Measurements from ENCODE around the gene POGK.
A peak's percentile ranks its signal among the peaks of the same experiment; 100 is the strongest.
"Not testable (repeated sequence)": the region's sequence is repeated elsewhere in the genome, so short reads cannot be mapped to it uniquely, and the experiment has no call there.

POGK gene

GRCh38 chr1:166874464-166874863 is 35.2 kb downstream of the POGK start:
- Mint-ChIP-seq H3K9me3 (no peaks in the 10 kb centered on the region), H3K27me3 (peaks cover 6% of the 10 kb centered on the region), H3K27ac (no peak overlapping the region), H3K4me3 (peak overlapping the region; percentile 31), H3K36me3 (peaks cover 21% of the 10 kb centered on the region), H3K4me1 (peaks cover 63% of the 10 kb centered on the region)
- CTCF ChIA-PET: no interaction called here
- DNase-seq: no peak

- CTCF ChIA-PET: no interaction called here
- peak overlapping the region; percentile 82 for H3K27ac Mint-ChIP-seq
- DNase-seq: no peak
- peak overlapping the region; percentile 97 for H3K4me3 Mint-ChIP-seq
- no peaks in the 10 kb centered on the region for H3K9me3 Mint-ChIP-seq
- H3K27me3 Mint-ChIP-seq: peaks cover 6% of the 10 kb centered on the region
- peaks cover 55% of the 10 kb centered on the region for H3K4me1 Mint-ChIP-seq
- peaks cover 18% of the 10 kb centered on the region for H3K36me3 Mint-ChIP-seq
These were observed 36.0 kb downstream of the POGK start for GRCh38 chr1:166875302-166875733.

- H3K27ac Mint-ChIP-seq: peak within 1 kb of the TSS; percentile 99
- H3K4me1 Mint-ChIP-seq: peaks cover 55% of the 10 kb centered on the region
- no peaks in the 10 kb centered on the region for H3K9me3 Mint-ChIP-seq
- peaks cover 18% of the 10 kb centered on the region for H3K36me3 Mint-ChIP-seq
- peak within 1 kb of the TSS; percentile 97 for H3K4me3 Mint-ChIP-seq
- H3K27me3 Mint-ChIP-seq: peaks cover 6% of the 10 kb centered on the region
- CTCF ChIA-PET: interaction anchor here (0.7 to 1.8 kb wide), 5 partner anchors 9 to 386 kb away, joined by 3 to 11 read pairs (median 3); partner anchors contain the start of gene POGK
- peak; percentile 99 for DNase-seq
These were observed 36.7 kb downstream of the POGK start, which contains the start of gene TADA1 for GRCh38 chr1:166875734-166876539. TSS of gene TADA1 (minus strand) at chr1:166876264. CDS start at chr1:166876233, 31 bp downstream.

GRCh38 chr1:166876540-166876838 is 37.2 kb downstream of the POGK start:
- no peaks in the 10 kb centered on the region for H3K9me3 Mint-ChIP-seq
- peaks cover 18% of the 10 kb centered on the region for H3K36me3 Mint-ChIP-seq
- DNase-seq: no peak
- H3K4me3 Mint-ChIP-seq: peak overlapping the region; percentile 97
- peaks cover 6% of the 10 kb centered on the region for H3K27me3 Mint-ChIP-seq
- peaks cover 49% of the 10 kb centered on the region for H3K4me1 Mint-ChIP-seq
- CTCF ChIA-PET: interaction anchor here (0.7 to 1.8 kb wide), 5 partner anchors 8 to 387 kb away, joined by 3 to 11 read pairs (median 3); partner anchors contain the start of gene POGK
- peak overlapping the region; percentile 99 for H3K27ac Mint-ChIP-seq

GRCh38 chr1:166878173-166878917 is 39.1 kb downstream of the POGK start:
- H3K27ac Mint-ChIP-seq, H3K36me3 Mint-ChIP-seq, DNase-seq, H3K9me3 Mint-ChIP-seq, H3K4me3 Mint-ChIP-seq: not testable (repeated sequence)
- Mint-ChIP-seq H3K4me1 (peaks cover 38% of the 10 kb centered on the region), H3K27me3 (peaks cover 17% of the 10 kb centered on the region)
- CTCF ChIA-PET: interaction anchor here (2.7 to 9.8 kb wide), 2 partner anchors 31 to 182 kb away, joined by 15 to 146 read pairs; no protein-coding TSS in a partner anchor

GRCh38 chr1:166882893-166883292 is 43.6 kb downstream of the POGK start:
- peaks cover 37% of the 10 kb centered on the region for H3K27me3 Mint-ChIP-seq
- DNase-seq: no peak

GRCh38 chr1:166884040-166884642 is 44.9 kb downstream of the POGK start:
- peaks cover 20% of the 10 kb centered on the region for H3K4me1 Mint-ChIP-seq
- no peak overlapping the region for H3K27ac Mint-ChIP-seq
- peak; percentile 59 for DNase-seq

More at GRCh38 chr1:166882893-166883292, 43.6 kb downstream of the POGK start:
- H3K27ac Mint-ChIP-seq: no peak overlapping the region
- no peaks in the 10 kb centered on the region for H3K36me3 Mint-ChIP-seq
- no peaks in the 10 kb centered on the region for H3K9me3 Mint-ChIP-seq
- H3K4me3 Mint-ChIP-seq: no peak overlapping the region
- CTCF ChIA-PET: interaction anchor here (1.2 to 9.8 kb wide), 4 partner anchors 26 to 177 kb away, joined by 3 to 146 read pairs (median 18); no protein-coding TSS in a partner anchor
- peaks cover 20% of the 10 kb centered on the region for H3K4me1 Mint-ChIP-seq

GRCh38 chr1:166884971-166885370 is 45.7 kb downstream of the POGK start:
- no peak for DNase-seq
- H3K36me3 Mint-ChIP-seq: no peaks in the 10 kb centered on the region
- CTCF ChIA-PET: interaction anchor here (0.8 to 9.8 kb wide), 6 partner anchors 9 to 175 kb away, joined by 3 to 146 read pairs (median 5); partner anchors contain the start of gene TADA1
- no peak overlapping the region for H3K27ac Mint-ChIP-seq
- H3K4me1 Mint-ChIP-seq: peaks cover 20% of the 10 kb centered on the region
- peaks cover 39% of the 10 kb centered on the region for H3K27me3 Mint-ChIP-seq
- no peak overlapping the region for H3K4me3 Mint-ChIP-seq
- no peaks in the 10 kb centered on the region for H3K9me3 Mint-ChIP-seq

More at GRCh38 chr1:166884040-166884642, 44.9 kb downstream of the POGK start:
- no peaks in the 10 kb centered on the region for H3K36me3 Mint-ChIP-seq
- CTCF ChIA-PET: interaction anchor here (0.7 to 9.8 kb wide), 7 partner anchors 22 to 185 kb away, joined by 3 to 146 read pairs (median 3); no protein-coding TSS in a partner anchor
- no peaks in the 10 kb centered on the region for H3K9me3 Mint-ChIP-seq
- H3K27me3 Mint-ChIP-seq: peaks cover 39% of the 10 kb centered on the region
- no peak overlapping the region for H3K4me3 Mint-ChIP-seq

- Mint-ChIP-seq H3K4me1 (peaks cover 17% of the 10 kb centered on the region), H3K27me3 (peaks cover 38% of the 10 kb centered on the region), H3K4me3 (no peak overlapping the region), H3K36me3 (no peaks in the 10 kb centered on the region), H3K9me3 (no peaks in the 10 kb centered on the region), H3K27ac (no peak overlapping the region)
- DNase-seq: no peak
- CTCF ChIA-PET: interaction anchor here (2.6 kb wide), 1 partner anchor 170 kb away, joined by 9 read pairs; no protein-coding TSS in a partner anchor
These were observed 49.3 kb downstream of the POGK start for GRCh38 chr1:166888373-166889111.

- CTCF ChIA-PET: interaction anchor here (2.6 kb wide), 1 partner anchor 169 kb away, joined by 9 read pairs; no protein-coding TSS in a partner anchor
- Mint-ChIP-seq H3K27me3 (peaks cover 31% of the 10 kb centered on the region), H3K36me3 (no peaks in the 10 kb centered on the region), H3K27ac (no peak overlapping the region), H3K4me3 (no peak overlapping the region), H3K9me3 (no peaks in the 10 kb centered on the region), H3K4me1 (peaks cover 8% of the 10 kb centered on the region)
- DNase-seq: no peak
These were observed 50.5 kb downstream of the POGK start for GRCh38 chr1:166889776-166890175.

GRCh38 chr1:166895766-166896165 is 56.5 kb downstream of the POGK start:
- H3K36me3 Mint-ChIP-seq: peaks cover 2% of the 10 kb centered on the region
- H3K27me3 Mint-ChIP-seq: peaks cover 39% of the 10 kb centered on the region
- H3K27ac Mint-ChIP-seq: no peak overlapping the region
- peaks cover 10% of the 10 kb centered on the region for H3K9me3 Mint-ChIP-seq
- no peak overlapping the region for H3K4me3 Mint-ChIP-seq
- CTCF ChIA-PET: no interaction called here
- no peak for DNase-seq
- H3K4me1 Mint-ChIP-seq: no peaks in the 10 kb centered on the region

- Mint-ChIP-seq H3K36me3 (peaks cover 2% of the 10 kb centered on the region), H3K27ac (no peak overlapping the region), H3K9me3 (peaks cover 10% of the 10 kb centered on the region), H3K4me1 (no peaks in the 10 kb centered on the region), H3K4me3 (no peak overlapping the region), H3K27me3 (peaks cover 31% of the 10 kb centered on the region)
- no peak for DNase-seq
- CTCF ChIA-PET: interaction anchor here (1.2 to 2.2 kb wide), 3 partner anchors 10 to 159 kb away, joined by 4 to 15 read pairs (median 5); no protein-coding TSS in a partner anchor
These were observed 60.5 kb downstream of the POGK start for GRCh38 chr1:166899769-166900168.

GRCh38 chr1:166900987-166901386 is 61.7 kb downstream of the POGK start:
- Mint-ChIP-seq H3K9me3 (peaks cover 10% of the 10 kb centered on the region), H3K36me3 (peaks cover 2% of the 10 kb centered on the region), H3K27ac (no peak overlapping the region), H3K4me3 (no peak overlapping the region), H3K4me1 (peaks cover 6% of the 10 kb centered on the region), H3K27me3 (peaks cover 28% of the 10 kb centered on the region)
- DNase-seq: no peak
- CTCF ChIA-PET: interaction anchor here (2.2 to 2.6 kb wide), 2 partner anchors 9 to 158 kb away, joined by 15 to 17 read pairs; no protein-coding TSS in a partner anchor
